SK-N-SH (cell line): Measurements from ENCODE around the gene KHDC3L. TPM values are rescaled to one million over a fixed set of nuclear protein-coding genes. Genes with fewer than 3 reads are reported as not detected.

Experiments used
- CTCF ChIA-PET: fragments of 300-600, 350-600 bp; formaldehyde crosslinking; extraction: SDS; loops from one replicate; lab custom pipeline; 2021; lab: Yijun Ruan, JAX
- POLR2A ChIA-PET: fragments of 350-600 bp; sonication (Branson Sonifier 250); formaldehyde crosslinking; extraction: SDS; loops from one replicate; lab custom pipeline; 2020; ENCODE audit warnings: antibody characterized with exemption, inconsistent platforms; lab: Yijun Ruan, JAX
- DNase-seq: peaks from one replicate; pipeline ENCODE4 v3.0.0; 2012
- H2AFZ ChIP-seq: fragments of 200-600 bp; sonication (generic); 2 replicates; pipeline ENCODE4 v1.8.1; 2016; ENCODE audit warnings: antibody characterized with exemption, mild to moderate bottlenecking, low read depth
- H3F3A ChIP-seq: fragments of 200-600 bp; sonication (generic); replicated peaks from 2 replicates; pipeline ENCODE3; 2016; ENCODE audit warnings: antibody characterized with exemption, mild to moderate bottlenecking; ENCODE audit not compliant: insufficient read depth
- H3K27ac ChIP-seq, 2 experiments: fragments of 200-500 bp in 1 of 2; fragments of 200-600 bp in 1 of 2; sonication (Bioruptor generic) in 1 of 2; sonication (generic), shearing (Covaris generic) in 1 of 2; 2 replicates each; pipeline versions ENCODE4 v1.5.1 to v1.6.1; 2014 to 2016; ENCODE audit warnings: low read depth in 2 of 2, inconsistent platforms in 1 of 2, low read length in 1 of 2, mild to moderate bottlenecking in 1 of 2, mixed read lengths in 1 of 2
- H3K27me3 ChIP-seq: fragments of 200-600 bp; sonication (generic), shearing (Covaris generic); 2 replicates; pipeline ENCODE4 v1.6.1; 2016; ENCODE audit warnings: mixed run types; ENCODE audit not compliant: insufficient read depth
- H3K36me3 ChIP-seq, 2 experiments: fragments of 200-500 bp in 1 of 2; fragments of 200-600 bp in 1 of 2; sonication (Bioruptor generic) in 1 of 2; sonication (generic) in 1 of 2; replicated peaks in 1 of 2; 2 replicates each; pipeline versions ENCODE3 to v1.5.1; 2014 to 2016; ENCODE audit warnings: low read length in 1 of 2, mild to moderate bottlenecking in 1 of 2; ENCODE audit not compliant: insufficient read depth in 2 of 2, control insufficient read depth in 1 of 2
- H3K4me1 ChIP-seq, 2 experiments: fragments of 200-500 bp in 1 of 2; fragments of 200-600 bp in 1 of 2; sonication (Bioruptor generic) in 1 of 2; sonication (generic), shearing (Covaris generic) in 1 of 2; 2 replicates each; pipeline versions ENCODE4 v1.5.1 to v1.6.1; 2014 to 2016; ENCODE audit warnings: low read depth in 1 of 2, low read length in 1 of 2, mixed run types in 1 of 2; ENCODE audit not compliant: insufficient read depth in 2 of 2, control insufficient read depth in 1 of 2
- H3K4me2 ChIP-seq: fragments of 200-600 bp; sonication (generic), shearing (Covaris generic); 2 replicates; pipeline ENCODE4 v1.6.1; 2017; ENCODE audit warnings: mixed run types
- H3K4me3 ChIP-seq, 2 experiments: fragments of 200-500 bp in 1 of 2; fragments of 200-600 bp in 1 of 2; sonication (Bioruptor generic) in 1 of 2; sonication (generic), shearing (Covaris generic) in 1 of 2; 2 replicates each; pipeline versions ENCODE4 v1.5.1 to v1.8.1; 2014 to 2016; ENCODE audit warnings: low read depth in 2 of 2, inconsistent platforms in 1 of 2, low read length in 1 of 2, mild to moderate bottlenecking in 1 of 2, mixed read lengths in 1 of 2, moderate library complexity in 1 of 2
- H3K79me2 ChIP-seq: fragments of 200-600 bp; sonication (generic); 2 replicates; pipeline ENCODE4 v1.8.1; 2017; ENCODE audit warnings: mild to moderate bottlenecking; ENCODE audit not compliant: insufficient read depth
- H3K9ac ChIP-seq: fragments of 200-600 bp; sonication (generic); 2 replicates; pipeline ENCODE4 v1.6.1; 2017; ENCODE audit warnings: mixed run types
- H3K9me2 ChIP-seq: fragments of 200-600 bp; sonication (generic); 2 replicates; pipeline ENCODE4 v1.6.1; 2017; ENCODE audit warnings: mixed run types
- H3K9me3 ChIP-seq: fragments of 200-600 bp; sonication (generic); 2 replicates; pipeline ENCODE4 v1.6.1; 2017; ENCODE audit warnings: mixed run types, mild to moderate bottlenecking, moderate library complexity
- H4K20me1 ChIP-seq: fragments of 200-600 bp; sonication (generic); 2 replicates; pipeline ENCODE4 v1.6.1; 2017; ENCODE audit warnings: mild to moderate bottlenecking, mixed run types; ENCODE audit not compliant: insufficient read depth
- CHD2 ChIP-seq: fragments of 150-350 bp; IDR thresholded peaks from 2 replicates; pipeline ENCODE4 v1.6.1; 2018; ENCODE audit warnings: low read length; ENCODE audit not compliant: partially characterized antibody
- FOSL2 ChIP-seq: IDR thresholded peaks from 2 replicates; pipeline ENCODE4 v1.4.0; 2012; ENCODE audit warnings: low read depth, mild to moderate bottlenecking, moderate library complexity, borderline replicate concordance
- FOXM1 ChIP-seq: IDR thresholded peaks from 2 replicates; pipeline ENCODE4 v1.4.0; 2012; ENCODE audit warnings: low read depth, mild to moderate bottlenecking
- GATA2 ChIP-seq: sonication (generic); formaldehyde crosslinking; IDR thresholded peaks from 2 replicates; pipeline ENCODE4 v1.5.0; 2020; ENCODE audit warnings: mild to moderate bottlenecking, missing genetic modification reagents
- JUND ChIP-seq: IDR thresholded peaks from 2 replicates; pipeline ENCODE4 v1.4.0; 2012
- MEF2A ChIP-seq: IDR thresholded peaks from 2 replicates; pipeline ENCODE4 v1.4.0; 2012; ENCODE audit warnings: low read depth, borderline replicate concordance
- MXI1 ChIP-seq: IDR thresholded peaks from 2 replicates; pipeline ENCODE4 v1.6.1; 2012; ENCODE audit warnings: mild to moderate bottlenecking, low read depth, low read length, improper control_type of control experiment
- NFIC ChIP-seq: IDR thresholded peaks from 2 replicates; pipeline ENCODE4 v1.4.0; 2012; ENCODE audit warnings: borderline replicate concordance
- NRF1 ChIP-seq: IDR thresholded peaks from 2 replicates; pipeline ENCODE4 v1.6.1; 2012; ENCODE audit warnings: low read depth, mild to moderate bottlenecking, low read length
- PBX3 ChIP-seq: IDR thresholded peaks from 2 replicates; pipeline ENCODE4; 2012
- POLR2AphosphoS5 ChIP-seq: IDR thresholded peaks from 2 replicates; pipeline ENCODE4 v1.6.1; 2012; ENCODE audit warnings: low read depth, low read length
- REST ChIP-seq: IDR thresholded peaks from 2 replicates; pipeline ENCODE4 v1.6.1; 2012; ENCODE audit warnings: mild to moderate bottlenecking, low read depth, low read length, moderate library complexity
- RFX5 ChIP-seq: IDR thresholded peaks from 2 replicates; pipeline ENCODE4 v1.6.1; 2012; ENCODE audit warnings: mild to moderate bottlenecking, improper control_type of control experiment, low read length
- RXRA ChIP-seq: IDR thresholded peaks from 2 replicates; pipeline ENCODE4 v1.4.0; 2012; ENCODE audit warnings: low read depth, mild to moderate bottlenecking, borderline replicate concordance
- TAF1 ChIP-seq: IDR thresholded peaks from 2 replicates; pipeline ENCODE4 v1.6.1; 2012; ENCODE audit warnings: low read depth, mild to moderate bottlenecking, low read length, moderate library complexity, borderline replicate concordance
- TCF12 ChIP-seq: IDR thresholded peaks from 2 replicates; pipeline ENCODE4 v1.4.0; 2012
- TEAD4 ChIP-seq: IDR thresholded peaks from 2 replicates; pipeline ENCODE4 v1.4.0; 2012; ENCODE audit warnings: mild to moderate bottlenecking, borderline replicate concordance; ENCODE audit not compliant: insufficient read depth
- USF1 ChIP-seq: IDR thresholded peaks from 2 replicates; pipeline ENCODE4 v1.4.0; 2012; ENCODE audit warnings: low read depth, borderline replicate concordance
- YY1 ChIP-seq: IDR thresholded peaks from 2 replicates; pipeline ENCODE4 v1.4.0; 2012; ENCODE audit warnings: low read depth, mild to moderate bottlenecking
- WGBS: methylation state at CpG from one replicate; pipeline ENCODE4 v1.1.6; 2017; ENCODE audit warnings: low lambda C conversion rate; 5-methylcytosine and 5-hydroxymethylcytosine counted together
- polyA plus RNA-seq, 3 experiments: library from polyadenylated mRNA; depleted of rRNA; stranded (reverse); fragments of >200 nt; gene quantifications; 2 replicates each; pipeline ENCODE4 v1.2.3, GENCODE V29; 2012

KHDC3L gene
- polyA plus RNA-seq, 1 of the 3 experiments (the other 2 are of a cell fraction) = not detected

GRCh38 chr6:73393278-73393677 lies 30.8 kb downstream of the KHDC3L start:
- WGBS = 84% methylated on average over 3 of the region's 3 CpGs

More at GRCh38 chr6:73393278-73393677, 30.8 kb downstream of the KHDC3L start:
- Histone ChIP-seq H2AFZ (no peak overlapping the region), H3K4me1 (no peaks in the 10 kb centered on the region; a peak in 1 of 4 replicates), H3F3A (no peaks in the 10 kb centered on the region), H4K20me1 (no peaks in the 10 kb centered on the region), H3K9me3 (no peaks in the 10 kb centered on the region), H3K27me3 (no peaks in the 10 kb centered on the region), H3K4me2 (no peak overlapping the region), H3K4me3 (no peak overlapping the region), H3K27ac (no peak overlapping the region), H3K79me2 (no peaks in the 10 kb centered on the region), H3K9ac (no peak overlapping the region), H3K36me3 (no peaks in the 10 kb centered on the region), H3K9me2 (no peaks in the 10 kb centered on the region)
- no peak for DNase-seq
- ChIA-PET CTCF (no interaction called here), POLR2A (no interaction called here)
- no peak for TF ChIP-seq MXI1
- TF ChIP-seq RFX5 = no peak
- TF ChIP-seq FOSL2 = no peak
- TF ChIP-seq JUND = no peak
- TF ChIP-seq FOXM1 = no peak
- TF ChIP-seq POLR2AphosphoS5 = no peak
- no peak for TF ChIP-seq REST
- TF ChIP-seq TEAD4 = no peak
- TF ChIP-seq GATA2 (CRISPR knock-in tag) = no peak
- TF ChIP-seq TCF12 = no peak
- no peak for TF ChIP-seq NRF1
- no peak for TF ChIP-seq MEF2A
- no peak for TF ChIP-seq CHD2
- no peak for TF ChIP-seq NFIC
- no peak for TF ChIP-seq USF1
- no peak for TF ChIP-seq TAF1
- TF ChIP-seq RXRA = no peak
- no peak for TF ChIP-seq PBX3
- TF ChIP-seq YY1 = no peak
